Measurements from ENCODE around the gene SH3RF3.

- TF ChIP-seq STAT5B (CRISPR knock-in tag; IDR thresholded peaks at IDR 0.05) (no peak), ZBTB1 (CRISPR knock-in tag; IDR thresholded peaks at IDR 0.05; ENCODE audit: borderline replicate concordance) (no peak), FOXA3 (CRISPR knock-in tag; IDR thresholded peaks at IDR 0.05) (no peak), JUNB (CRISPR knock-in tag; IDR thresholded peaks at IDR 0.05; ENCODE audit: borderline replicate concordance) (no peak), CTCF (CRISPR knock-in tag; IDR thresholded peaks at IDR 0.05) (no peak), SP1 (IDR thresholded peaks at IDR 0.05) (no peak), SP1 (CRISPR knock-in tag; IDR thresholded peaks at IDR 0.05) (no peak), GABPB1 (CRISPR knock-in tag; IDR thresholded peaks at IDR 0.05) (no peak), IKZF1 (IDR thresholded peaks at IDR 0.05) (no peak)
These were observed 119.6 kb downstream of the SH3RF3 start for GRCh38 chr2:109248590-109248989.
